ENCODE results near the gene TBC1D20. TPM values are rescaled to one million over a fixed set of nuclear protein-coding genes. Genes with fewer than 3 reads are reported as not detected.
A peak's percentile ranks its signal among the peaks of the same experiment; 100 is the strongest.
"Not testable (repeated sequence)": the region's sequence is repeated elsewhere in the genome, so short reads cannot be mapped to it uniquely, and the experiment has no call there.

Gene TBC1D20
- 17.9 TPM for polyA plus RNA-seq (2012; ENCODE audit: insufficient read depth, insufficient read length, low read depth)

DNA sequence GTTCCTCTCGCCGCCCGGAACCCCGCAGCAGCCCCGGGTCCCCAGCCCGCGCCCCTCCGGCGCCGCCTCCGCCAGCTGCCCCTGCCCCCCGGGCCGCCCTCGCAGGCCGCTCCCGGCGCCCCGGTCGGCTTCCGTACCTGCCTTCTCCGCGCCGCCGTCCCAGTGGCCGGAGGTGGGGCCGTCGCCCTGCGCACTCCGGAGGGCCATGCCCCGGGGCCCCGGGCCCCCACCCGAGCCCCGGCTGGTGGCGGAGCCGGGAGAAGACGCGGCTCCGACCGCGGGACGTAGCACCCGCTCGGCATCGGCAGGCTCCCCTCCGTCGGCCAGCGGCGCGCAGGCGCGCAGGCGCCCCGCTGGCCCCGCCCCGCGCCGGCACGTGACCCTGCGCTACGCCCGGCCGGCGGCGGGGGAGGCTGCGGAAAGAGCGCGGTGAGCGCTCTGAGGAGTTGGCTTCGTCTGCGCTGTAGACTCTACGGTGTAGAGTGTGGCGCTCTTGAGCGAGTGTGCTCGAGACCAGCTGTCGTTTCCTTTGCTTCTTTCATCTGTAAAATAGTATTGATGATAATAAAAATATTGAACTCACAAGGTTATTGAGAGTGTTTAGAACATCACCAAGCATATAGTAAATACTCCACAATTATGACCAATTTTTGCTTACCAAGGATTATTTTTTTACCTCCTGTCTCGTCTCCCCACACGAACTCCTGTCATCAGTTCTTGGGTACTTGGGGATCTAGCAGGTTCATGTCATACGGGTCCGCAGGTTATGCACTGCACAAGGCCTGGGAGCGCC is at the start of gene TBC1D20:
Gene TBC1D20, minus strand, starts transcription at position 335 of the 793 bp plus-strand sequence. Its CDS starts 128 bp downstream, at position 207.
- Histone ChIP-seq H3K27me3 (no peaks in the 10 kb centered on the region), H3K9me3 (no peaks in the 10 kb centered on the region), H3K4me3 (ENCODE audit: low read depth, low read length) (peak within 1 kb of the TSS; percentile 70), H3K36me3 (no peaks in the 10 kb centered on the region), H3K4me1 (no peaks in the 10 kb centered on the region)
- TF ChIP-seq CTCF (IDR thresholded peaks at IDR 0.05; ENCODE audit: low read depth, low read length) = no peak
- DNase-seq = peak; percentile 81

DNA sequence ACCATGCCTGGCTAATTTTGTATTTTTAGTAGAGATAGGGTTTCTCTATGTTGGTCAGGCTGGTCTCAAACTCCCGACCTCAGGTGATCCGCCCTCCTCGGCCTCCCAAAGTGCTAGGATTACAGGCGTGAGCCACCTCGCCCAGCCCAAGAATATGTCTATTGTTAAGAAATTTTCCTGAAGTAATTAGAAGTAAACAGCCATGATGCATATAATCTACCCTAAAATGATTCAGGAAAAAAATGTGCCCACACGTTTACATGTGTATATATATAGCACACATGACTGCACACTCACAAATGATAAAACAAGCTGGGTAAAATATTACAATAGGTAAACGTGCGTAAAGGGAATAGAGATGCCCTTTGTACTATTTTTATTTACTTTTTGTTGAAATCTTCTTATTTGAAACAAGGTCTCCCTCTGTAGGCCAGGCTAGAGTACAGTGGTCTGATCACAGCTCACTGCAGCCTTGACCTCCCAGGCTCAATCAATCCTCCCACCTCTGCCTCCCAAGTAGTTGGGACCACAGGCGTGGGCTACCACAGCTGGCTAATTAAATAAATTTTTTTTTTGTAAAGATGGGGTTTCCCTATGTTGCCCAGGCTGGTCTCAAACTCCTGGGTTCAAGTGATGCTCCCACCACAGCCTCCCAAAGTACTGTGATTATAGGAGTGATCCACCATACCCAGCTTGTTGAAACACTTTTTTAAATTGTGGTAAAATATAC is 48.2 kb upstream of the TBC1D20 start:
- H3K9me3 ChIP-seq; H3K4me1 ChIP-seq; H3K27me3 ChIP-seq; DNase-seq; H3K4me3 ChIP-seq (ENCODE audit: low read depth, low read length): not testable (repeated sequence)
- peaks cover 12% of the 10 kb centered on the region for H3K36me3 ChIP-seq

- not testable (repeated sequence) for H3K4me3 ChIP-seq (ENCODE audit: low read depth, low read length); DNase-seq; H3K9me3 ChIP-seq; H3K4me1 ChIP-seq; H3K27me3 ChIP-seq
- peaks cover 15% of the 10 kb centered on the region for H3K36me3 ChIP-seq
Observed at GRCh38 chr20:508364-508787, 46.0 kb upstream of the TBC1D20 start.

- H3K36me3 ChIP-seq = peaks cover 21% of the 10 kb centered on the region
Observed at GRCh38 chr20:507761-508332, 45.5 kb upstream of the TBC1D20 start.

DNA sequence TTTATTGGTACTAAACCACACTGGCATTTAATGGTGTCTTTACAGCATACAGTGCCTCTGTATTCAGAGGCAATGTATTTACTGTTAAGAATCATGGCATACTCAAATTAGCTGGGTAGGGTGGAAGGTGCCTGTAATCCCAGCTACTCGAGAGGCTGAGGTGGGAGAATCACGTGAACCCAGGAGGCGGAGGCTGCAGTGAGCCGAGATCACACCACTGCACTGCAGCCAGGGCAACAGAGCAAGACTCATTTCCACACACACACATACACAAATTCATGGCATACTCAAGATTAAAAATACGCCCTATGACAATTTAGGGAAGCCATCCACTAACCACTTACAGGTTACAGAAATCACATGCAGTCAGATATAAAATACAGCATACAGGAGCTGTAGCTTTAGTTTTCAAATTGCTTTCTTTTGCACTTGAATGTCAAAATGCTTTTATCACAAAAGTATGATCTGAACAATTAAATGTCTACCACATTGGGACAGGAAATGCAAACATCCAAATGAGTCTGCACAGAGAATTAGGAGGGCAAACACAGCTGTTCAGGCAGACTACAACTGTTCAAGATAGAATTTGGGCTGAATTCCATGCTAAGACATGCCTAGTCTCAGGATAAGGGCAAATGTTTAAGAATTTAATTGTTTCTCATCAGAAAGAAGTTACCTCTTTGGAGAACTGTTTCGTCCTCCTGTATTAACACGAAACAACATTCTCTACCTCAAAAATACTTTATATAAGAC is 44.8 kb upstream of the TBC1D20 start:
- TF ChIP-seq CTCF (IDR thresholded peaks at IDR 0.05; ENCODE audit: low read depth, low read length) = no peak
- Histone ChIP-seq H3K36me3 (peaks cover 22% of the 10 kb centered on the region), H3K4me1 (no peaks in the 10 kb centered on the region)

More at GRCh38 chr20:507761-508332, 45.5 kb upstream of the TBC1D20 start:
- H3K27me3 ChIP-seq = no peaks in the 10 kb centered on the region
- no peak for TF ChIP-seq CTCF (IDR thresholded peaks at IDR 0.05; ENCODE audit: low read depth, low read length)
- H3K4me3 ChIP-seq (ENCODE audit: low read depth, low read length) = no peak overlapping the region
- DNase-seq = no peak
- H3K9me3 ChIP-seq = no peaks in the 10 kb centered on the region
- no peaks in the 10 kb centered on the region for H3K4me1 ChIP-seq

GRCh38 chr20:504632-505075 is 42.3 kb upstream of the TBC1D20 start:
- no peaks in the 10 kb centered on the region for H3K27me3 ChIP-seq
- TF ChIP-seq CTCF (IDR thresholded peaks at IDR 0.05; ENCODE audit: low read depth, low read length) = no peak
- no peak for DNase-seq
- no peak overlapping the region for H3K4me3 ChIP-seq (ENCODE audit: low read depth, low read length)
- peaks cover 22% of the 10 kb centered on the region for H3K36me3 ChIP-seq
- no peaks in the 10 kb centered on the region for H3K4me1 ChIP-seq
- H3K9me3 ChIP-seq = no peaks in the 10 kb centered on the region

More for the DNA sequence above, 44.8 kb upstream of the TBC1D20 start:
- DNase-seq = no peak
- H3K4me3 ChIP-seq (ENCODE audit: low read depth, low read length) = no peak overlapping the region
- H3K27me3 ChIP-seq = no peaks in the 10 kb centered on the region
- H3K9me3 ChIP-seq = no peaks in the 10 kb centered on the region

Measured in BE2C (cell line).